Measurements from ENCODE around the gene DSP.

DSP gene

DNA sequence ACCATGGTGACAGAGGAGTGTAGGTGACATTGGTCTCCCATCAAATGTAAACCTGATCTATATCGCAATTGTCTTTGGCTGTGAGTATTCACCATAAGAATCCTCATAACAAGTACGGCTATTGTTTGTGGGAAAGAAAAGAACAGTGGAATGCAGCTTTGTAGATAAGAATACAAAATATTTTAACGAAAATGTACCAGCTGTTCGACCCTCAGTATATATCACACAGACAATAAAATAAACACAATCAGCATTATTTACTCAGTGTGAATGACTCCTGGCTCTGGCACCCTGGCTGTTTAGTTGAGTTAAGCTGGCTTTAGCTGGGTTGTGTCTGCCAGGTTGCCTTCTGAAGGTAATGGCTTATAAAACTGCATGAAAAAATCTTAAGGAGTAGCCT is 91.9 kb downstream of the DSP start:
- H3K4me1 ChIP-seq (ENCODE audit: insufficient read depth, insufficient read length) = no peaks in the 10 kb centered on the region
- no peaks in the 10 kb centered on the region for H3K36me3 ChIP-seq (ENCODE audit: insufficient read depth, insufficient read length, low read length)
- TF ChIP-seq ZNF274 (IDR thresholded peaks at IDR 0.05; ENCODE audit: low read depth, low read length) (no peak), YY1 (IDR thresholded peaks at IDR 0.05; ENCODE audit: insufficient read depth, insufficient read length) (no peak), SUZ12 (IDR thresholded peaks at IDR 0.05; ENCODE audit: extremely low read depth, insufficient read depth, insufficient read length) (no peak)
- H3K27me3 ChIP-seq (ENCODE audit: insufficient read depth, insufficient read length) = no peaks in the 10 kb centered on the region
- no peak for DNase-seq (ENCODE audit: low read depth, low spot score)
- no peak overlapping the region for H3K9ac ChIP-seq (ENCODE audit: insufficient read length, low read depth)
- no peak overlapping the region for H3K4me3 ChIP-seq (ENCODE audit: insufficient read length, low read depth)
- no peaks in the 10 kb centered on the region for H3K9me3 ChIP-seq (ENCODE audit: insufficient read depth, low read length)

DNA sequence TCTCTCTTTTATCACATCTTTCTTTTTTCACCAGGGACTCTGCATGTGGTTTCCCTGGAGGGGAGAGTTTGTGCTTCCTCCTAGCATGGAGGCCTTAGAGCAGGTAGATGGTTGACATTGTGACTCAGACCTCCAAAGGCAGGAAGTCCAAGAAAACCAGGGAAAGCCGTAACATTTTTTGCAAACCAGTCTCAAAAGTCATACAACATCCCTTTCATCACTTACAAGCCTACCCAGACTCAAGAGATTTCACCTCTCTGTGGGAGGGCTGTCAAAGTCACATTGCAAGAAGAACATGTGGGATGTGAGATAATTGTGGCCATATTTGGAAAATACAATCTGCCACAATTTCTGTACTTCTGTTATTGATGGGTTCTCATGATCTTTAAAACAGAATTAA is 94.7 kb downstream of the DSP start:
- Histone ChIP-seq H3K36me3 (ENCODE audit: insufficient read depth, insufficient read length, low read length) (no peaks in the 10 kb centered on the region), H3K4me3 (ENCODE audit: insufficient read length, low read depth) (no peak overlapping the region), H3K9me3 (ENCODE audit: insufficient read depth, low read length) (no peaks in the 10 kb centered on the region; the same call in 1 of the 2 replicates), H3K9ac (ENCODE audit: insufficient read length, low read depth) (no peak overlapping the region), H3K27me3 (ENCODE audit: insufficient read depth, insufficient read length) (no peaks in the 10 kb centered on the region), H3K4me1 (ENCODE audit: insufficient read depth, insufficient read length) (no peaks in the 10 kb centered on the region)
- no peak for TF ChIP-seq SUZ12 (IDR thresholded peaks at IDR 0.05; ENCODE audit: extremely low read depth, insufficient read depth, insufficient read length)
- no peak for TF ChIP-seq ZNF274 (IDR thresholded peaks at IDR 0.05; ENCODE audit: low read depth, low read length)
- no peak for TF ChIP-seq YY1 (IDR thresholded peaks at IDR 0.05; ENCODE audit: insufficient read depth, insufficient read length)
- DNase-seq (ENCODE audit: low read depth, low spot score) = no peak

Data from NT2/D1 (cell line).